ENCODE results near the gene RYR2. TPM values are rescaled to one million over a fixed set of nuclear protein-coding genes. Genes with fewer than 3 reads are reported as not detected.

Gene RYR2
- total RNA-seq, 4 donors from 2014 or later = 0.16 to 1.4 (median 0.60) TPM

- TF ChIP-seq CTCF (IDR thresholded peaks at IDR 0.05; ENCODE audit: low read depth) = no peak
Observed at GRCh38 chr1:237164406-237165352, 122.7 kb downstream of the RYR2 start.

GRCh38 chr1:237166086-237166485 is 124.1 kb downstream of the RYR2 start:
- TF ChIP-seq CTCF (IDR thresholded peaks at IDR 0.05; ENCODE audit: low read depth) = no peak

- no peak for TF ChIP-seq CTCF (IDR thresholded peaks at IDR 0.05; ENCODE audit: low read depth)
Observed at GRCh38 chr1:237166593-237167101, 124.7 kb downstream of the RYR2 start.

GRCh38 chr1:237170149-237170548 is 128.2 kb downstream of the RYR2 start:
- TF ChIP-seq CTCF (IDR thresholded peaks at IDR 0.05; ENCODE audit: low read depth) = no peak

- no peak for TF ChIP-seq CTCF (IDR thresholded peaks at IDR 0.05; ENCODE audit: low read depth)
Observed at GRCh38 chr1:237171454-237172117, 129.6 kb downstream of the RYR2 start.

GRCh38 chr1:237172118-237172485 is 130.1 kb downstream of the RYR2 start:
- TF ChIP-seq CTCF (IDR thresholded peaks at IDR 0.05; ENCODE audit: low read depth) = no peak

GRCh38 chr1:237179503-237179902 is 137.5 kb downstream of the RYR2 start:
- TF ChIP-seq CTCF (IDR thresholded peaks at IDR 0.05; ENCODE audit: low read depth) = no peak
